Left renal pelvis (tissue), 4 donors: ENCODE data around the gene MAJIN. TPM values are rescaled to one million over a fixed set of nuclear protein-coding genes. Genes with fewer than 3 reads are reported as not detected.
"Not testable (repeated sequence)": the region's sequence is repeated elsewhere in the genome, so short reads cannot be mapped to it uniquely, and the experiment has no call there.

Experiments
- DNase-seq, 4 donors: peaks; one replicate each; pipeline ENCODE4 v3.0.0-alpha.2; 2013; ENCODE audit warnings: low read depth in 4 of 4, low spot score in 3 of 4
- polyA plus RNA-seq, 4 donors: library from polyadenylated mRNA; unstranded; fragments of 120-200 nt; gene quantifications; one replicate each; pipeline ENCODE4 v1.2.1, GENCODE V29; 2013; ENCODE audit not compliant: insufficient read length in 4 of 4

MAJIN gene
- polyA plus RNA-seq, 4 donors, result 0.53 to 1.3 (median 0.92) TPM; not detected in 1

DNA sequence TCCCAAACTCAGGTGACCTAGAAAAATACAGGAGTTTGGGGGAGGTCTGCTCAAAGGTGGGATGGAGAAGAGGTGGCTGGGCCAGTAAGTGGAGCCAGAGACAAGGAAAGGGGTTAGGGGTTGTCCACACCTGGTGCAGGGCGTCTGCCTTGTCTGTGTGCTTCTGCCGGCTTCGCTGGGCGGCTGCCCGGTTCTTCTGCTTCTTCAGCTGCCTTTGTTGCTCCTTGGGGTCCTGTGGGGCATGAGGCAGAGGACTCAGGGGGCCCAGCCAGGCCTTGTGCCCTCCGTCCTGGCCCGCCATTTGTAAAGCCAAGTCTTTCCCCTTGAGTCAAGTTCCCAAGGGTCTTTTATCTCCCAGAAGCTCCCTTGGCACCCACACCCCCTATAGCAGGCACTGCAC is 22.4 kb upstream of the MAJIN start:
- no peak for DNase-seq

GRCh38 chr11:64990222-64990923 is 18.5 kb upstream of the MAJIN start:
- no peak for DNase-seq

DNA sequence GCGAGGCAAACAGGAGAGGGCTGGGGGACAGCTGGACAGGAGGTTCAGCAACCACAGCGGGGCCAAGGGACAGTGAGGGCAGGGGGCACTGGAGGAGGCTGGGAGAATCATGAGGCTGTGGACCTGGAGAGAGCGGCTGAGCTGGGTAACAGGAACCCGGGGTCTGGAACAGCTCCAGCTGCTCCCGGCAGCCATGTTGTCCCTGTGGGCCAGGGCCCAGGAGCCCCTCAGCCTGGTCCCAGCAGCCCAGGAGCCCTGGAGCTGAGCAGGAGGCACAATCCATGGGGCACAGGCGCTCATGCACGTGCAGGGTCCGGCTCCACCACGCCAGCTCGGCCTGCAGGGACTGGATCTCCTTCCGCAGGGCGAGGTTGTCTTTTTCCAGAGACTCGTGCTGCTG is 17.5 kb upstream of the MAJIN start:
- no peak for DNase-seq

DNA sequence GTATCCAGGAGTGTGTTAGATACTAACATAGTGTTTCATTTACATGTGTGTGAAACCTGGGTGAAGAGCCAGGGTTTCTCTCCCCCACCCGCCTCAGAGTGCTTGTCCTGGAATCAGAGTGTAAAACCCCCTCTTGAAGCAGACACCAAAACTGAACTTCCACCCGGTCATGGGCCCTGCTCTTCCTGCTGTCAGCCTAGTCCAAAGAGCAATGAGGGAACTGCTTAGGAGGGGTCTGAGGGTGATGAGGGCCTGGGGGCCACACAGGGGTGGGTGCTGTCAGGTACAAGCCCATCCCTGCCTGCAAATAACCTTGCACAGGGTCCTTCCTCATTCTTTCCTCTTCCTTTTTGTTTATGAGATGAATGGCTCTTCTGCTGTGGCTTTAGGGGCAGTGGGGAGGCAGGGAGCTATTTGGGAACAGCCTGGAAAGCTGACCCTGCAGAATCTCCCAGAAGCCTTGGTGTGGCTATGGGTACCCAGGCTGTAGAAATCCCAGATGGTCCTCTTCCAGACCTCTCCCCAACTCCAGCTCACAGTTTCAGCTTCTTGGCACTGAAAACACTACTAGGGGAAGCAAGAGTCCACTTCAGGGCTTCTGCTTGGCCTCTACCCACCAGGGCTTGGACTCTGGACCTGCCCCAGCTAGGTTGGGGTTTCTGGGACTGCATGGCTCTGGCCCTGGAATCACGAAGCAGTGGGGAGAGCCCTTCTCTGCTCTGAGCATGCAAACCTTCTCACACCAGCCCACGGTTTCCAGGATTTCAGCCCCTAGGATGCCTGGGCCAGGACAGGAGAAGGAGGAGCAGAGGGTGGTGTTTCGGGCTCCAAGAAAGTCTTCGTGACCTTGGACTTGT is 16.3 kb upstream of the MAJIN start:
- no peak for DNase-seq

GRCh38 chr11:64983339-64983738 is 11.4 kb upstream of the MAJIN start:
- not testable (repeated sequence) for DNase-seq

DNA sequence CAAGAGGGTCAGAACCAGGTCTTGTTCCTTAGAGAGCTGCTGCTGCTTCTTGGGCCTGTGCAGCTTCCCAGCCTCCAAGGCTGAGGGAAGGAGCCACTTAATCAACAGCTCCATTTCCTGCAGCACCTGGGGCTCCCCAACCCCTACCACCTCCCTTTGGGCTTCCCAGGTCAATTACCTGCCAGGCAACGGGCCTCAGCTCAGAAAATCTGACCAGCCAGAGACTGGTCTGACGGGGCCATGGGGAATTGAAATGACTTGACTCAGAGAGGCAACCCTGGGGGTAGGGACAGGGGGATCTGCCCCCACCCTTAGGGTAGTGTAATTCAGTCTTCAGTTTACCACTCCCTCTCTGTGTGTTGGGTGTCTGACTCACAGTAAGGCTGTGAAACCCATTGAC is 4.7 kb upstream of the MAJIN start:
- DNase-seq, result no peak

DNA sequence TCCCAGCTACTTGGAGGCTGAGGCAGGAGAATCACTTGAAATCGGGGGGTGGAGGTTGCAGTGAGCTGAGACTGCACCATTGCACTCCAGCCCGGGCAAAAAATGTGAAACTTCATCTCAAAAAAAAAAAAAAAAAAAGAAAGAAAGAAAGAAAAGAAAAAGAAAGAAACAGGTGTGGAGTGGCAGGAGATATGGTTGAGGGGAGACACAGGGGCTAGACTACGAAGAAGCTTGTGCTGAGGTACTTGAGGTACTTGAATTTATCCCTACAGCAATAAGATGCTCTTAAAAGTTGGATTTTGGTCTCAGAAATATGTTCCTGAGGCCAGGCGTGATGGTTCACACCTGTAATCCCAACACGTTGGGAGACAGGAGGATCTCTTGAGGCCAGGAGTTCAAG is 2.2 kb upstream of the MAJIN start:
- DNase-seq, result no peak

DNA sequence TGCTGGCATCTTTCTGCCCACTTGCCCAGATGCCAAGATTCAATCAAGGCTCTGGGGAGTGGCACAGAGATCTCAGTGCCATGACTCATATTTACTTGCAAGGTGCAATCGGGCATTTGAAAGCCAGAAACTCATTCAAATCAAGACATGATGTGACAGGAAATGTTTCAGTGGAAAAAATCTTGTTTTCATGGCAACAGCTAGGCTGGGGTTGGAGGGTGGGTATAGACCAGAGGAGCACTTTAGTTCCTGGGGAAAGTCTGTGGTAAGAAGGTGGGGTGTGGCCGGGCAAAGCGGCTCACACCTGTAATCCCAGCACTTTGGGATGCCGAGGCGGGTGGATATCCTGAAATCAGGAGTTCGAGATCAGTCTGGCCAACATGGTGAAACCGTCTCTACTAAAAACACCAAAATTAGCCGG is 1.2 kb downstream of the MAJIN start:
- no peak for DNase-seq

GRCh38 chr11:64969209-64969608 is 2.7 kb downstream of the MAJIN start:
- DNase-seq, result no peak

- DNase-seq, result no peak
Measured at GRCh38 chr11:64967375-64967774, 4.5 kb downstream of the MAJIN start.

DNA sequence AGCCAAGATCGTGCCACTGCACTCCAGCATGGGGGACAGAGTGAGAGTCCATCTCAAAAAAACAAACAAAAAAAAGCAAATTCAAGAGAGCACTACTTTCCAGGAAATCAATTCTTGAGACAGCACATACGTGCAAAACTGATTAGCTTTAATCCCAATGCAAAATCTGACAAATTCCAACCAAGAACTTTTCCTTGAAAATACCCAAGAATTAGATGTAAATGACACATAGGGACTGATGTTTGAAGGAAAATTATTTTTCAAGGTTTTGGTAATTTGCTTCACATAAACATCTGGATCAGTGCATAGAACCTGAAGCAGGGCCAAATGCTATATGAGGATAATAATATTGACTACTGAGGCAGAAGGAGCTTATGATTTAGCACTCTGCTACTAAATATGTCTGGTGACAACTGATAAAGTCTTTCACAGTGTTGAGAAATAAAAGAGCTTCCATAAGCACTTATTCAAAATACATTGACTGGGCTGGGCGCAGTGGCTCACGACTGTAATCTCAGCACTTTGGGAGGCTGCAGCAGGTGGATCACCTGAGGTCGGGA is 8.8 kb downstream of the MAJIN start:
- DNase-seq, result no peak

- DNase-seq, result no peak
Measured at GRCh38 chr11:64960719-64961118, 11.2 kb downstream of the MAJIN start.

- DNase-seq, result no peak
Measured at GRCh38 chr11:64959498-64959897, 12.4 kb downstream of the MAJIN start.

DNA sequence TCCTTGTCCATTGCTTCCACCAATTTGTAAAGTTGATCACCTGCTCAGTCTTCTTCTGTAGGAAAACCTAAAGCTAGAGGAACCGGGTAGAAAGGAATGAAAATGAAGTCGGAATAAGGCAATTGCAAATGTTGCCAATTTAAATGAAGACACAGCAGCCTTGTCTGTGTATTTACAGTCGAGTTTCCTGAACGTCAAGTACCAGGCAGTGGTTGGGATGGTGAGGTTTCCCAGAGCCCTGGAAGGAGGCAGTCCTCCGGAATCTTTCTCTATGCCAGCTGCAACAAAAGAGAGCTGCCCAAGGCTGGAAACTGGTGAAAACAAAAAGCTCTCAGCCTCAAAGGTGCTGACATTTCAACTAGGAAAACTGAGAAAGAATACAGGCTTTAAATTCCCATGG is 17.7 kb downstream of the MAJIN start:
- DNase-seq, result no peak

DNA sequence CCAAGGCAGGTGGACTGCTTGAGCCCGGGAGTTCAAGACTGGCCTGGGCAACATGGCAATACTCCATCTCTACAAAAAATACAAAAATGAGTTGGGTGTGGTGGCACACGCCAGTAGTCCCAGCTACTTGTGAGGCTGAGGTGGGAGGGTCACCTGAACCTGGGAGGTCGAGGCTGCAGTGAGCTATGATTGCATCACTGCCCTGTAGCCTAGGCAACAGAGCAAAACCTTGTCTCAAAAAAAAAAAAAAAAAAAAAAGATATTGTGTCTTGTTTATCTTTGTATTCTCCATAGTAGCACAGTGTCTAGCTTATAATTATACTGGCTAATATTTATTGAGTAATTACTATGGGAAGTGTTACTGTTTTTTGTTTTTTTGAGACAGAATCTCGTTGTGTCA is 20.4 kb downstream of the MAJIN start:
- DNase-seq, result no peak

- no peak for DNase-seq
Measured at GRCh38 chr11:64947208-64947814, 24.6 kb downstream of the MAJIN start.

DNA sequence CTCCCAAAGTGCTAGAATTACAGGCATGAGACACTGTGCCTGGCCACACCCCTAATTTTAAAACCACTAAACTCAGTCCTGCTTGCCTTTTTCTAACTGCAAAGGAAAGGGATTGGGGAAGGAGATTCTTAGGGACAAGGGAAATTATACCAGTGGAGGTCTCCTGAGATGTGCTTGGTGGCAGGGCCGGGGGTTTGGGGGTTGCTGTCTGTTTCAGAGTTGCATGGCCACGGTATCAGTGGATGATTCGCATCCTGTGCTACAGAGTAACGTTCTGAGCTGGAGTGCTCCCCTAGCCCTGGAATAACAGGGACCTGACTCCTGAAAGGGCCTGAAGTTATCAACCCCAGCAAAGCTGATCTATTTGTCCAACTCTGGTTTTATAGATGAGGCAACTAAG is 35.4 kb downstream of the MAJIN start:
- DNase-seq, result no peak

DNA sequence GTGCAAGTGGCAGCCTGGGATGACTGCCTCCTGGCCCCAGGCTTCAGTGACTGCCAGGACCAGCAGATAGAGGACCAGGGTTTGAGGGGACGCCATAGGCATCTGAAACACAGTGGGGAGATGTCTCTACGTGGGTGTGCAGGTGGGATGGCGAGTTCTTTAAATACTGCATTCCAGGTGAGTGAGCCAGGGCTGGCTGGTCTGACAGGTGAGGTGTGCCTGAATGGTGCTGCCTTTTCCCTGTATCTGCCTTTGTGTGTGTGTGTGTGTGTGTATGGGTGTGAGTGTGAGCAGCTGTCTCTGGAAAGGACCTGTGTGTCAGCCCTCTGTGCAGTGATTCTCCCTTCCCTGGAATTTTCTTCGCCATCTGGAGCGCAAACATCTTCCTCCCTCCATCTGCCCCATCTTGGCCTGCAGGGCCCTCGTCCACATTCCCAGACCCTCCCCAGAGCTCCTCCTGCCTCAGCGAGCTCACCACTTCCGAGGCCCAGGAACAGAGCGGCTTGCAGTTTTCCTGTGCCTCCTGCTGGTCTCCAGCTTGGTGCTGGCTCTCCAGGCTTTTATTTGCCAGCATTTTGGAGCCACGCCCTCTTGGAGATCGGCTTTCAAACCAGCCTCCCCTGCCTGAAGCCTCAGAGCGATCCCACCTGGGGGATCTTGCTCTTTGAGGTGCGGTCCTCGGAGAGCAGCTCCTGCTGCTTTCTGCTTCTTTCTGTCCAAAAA is 36.4 kb downstream of the MAJIN start, which contains the start of gene GPHA2:
GPHA2 (minus strand) TSS at position 535 of the 723 bp plus-strand sequence; CDS start at position 102, 433 bp downstream.
- no peak for DNase-seq

- DNase-seq, result no peak
Measured at GRCh38 chr11:64934682-64935358, 37.1 kb downstream of the MAJIN start.
